ENCODE results near the gene GPC5.

GRCh38 chr13:92137520-92137919 lies 739.1 kb downstream of the GPC5 start:
- TF ChIP-seq, protein P1, sequence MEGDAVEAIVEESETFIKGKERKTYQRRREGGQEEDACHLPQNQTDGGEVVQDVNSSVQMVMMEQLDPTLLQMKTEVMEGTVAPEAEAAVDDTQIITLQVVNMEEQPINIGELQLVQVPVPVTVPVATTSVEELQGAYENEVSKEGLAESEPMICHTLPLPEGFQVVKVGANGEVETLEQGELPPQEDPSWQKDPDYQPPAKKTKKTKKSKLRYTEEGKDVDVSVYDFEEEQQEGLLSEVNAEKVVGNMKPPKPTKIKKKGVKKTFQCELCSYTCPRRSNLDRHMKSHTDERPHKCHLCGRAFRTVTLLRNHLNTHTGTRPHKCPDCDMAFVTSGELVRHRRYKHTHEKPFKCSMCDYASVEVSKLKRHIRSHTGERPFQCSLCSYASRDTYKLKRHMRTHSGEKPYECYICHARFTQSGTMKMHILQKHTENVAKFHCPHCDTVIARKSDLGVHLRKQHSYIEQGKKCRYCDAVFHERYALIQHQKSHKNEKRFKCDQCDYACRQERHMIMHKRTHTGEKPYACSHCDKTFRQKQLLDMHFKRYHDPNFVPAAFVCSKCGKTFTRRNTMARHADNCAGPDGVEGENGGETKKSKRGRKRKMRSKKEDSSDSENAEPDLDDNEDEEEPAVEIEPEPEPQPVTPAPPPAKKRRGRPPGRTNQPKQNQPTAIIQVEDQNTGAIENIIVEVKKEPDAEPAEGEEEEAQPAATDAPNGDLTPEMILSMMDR (IDR thresholded peaks at IDR 0.05) = no peak
- no peak for TF ChIP-seq POLR2A (IDR thresholded peaks at IDR 0.05)

All from uterus (tissue), 2 donors.